IMR-90 (cell line): ENCODE results near the gene KCTD13. TPM values are rescaled to one million over a fixed set of nuclear protein-coding genes. Genes with fewer than 3 reads are reported as not detected.

Experiments used
- ATAC-seq: fragments of 200-7000 bp; cut with Tn5 transposase; 2 replicates; pipeline ENCODE4 v1.9.1; 2020; ENCODE audit warnings: low read depth, mild to moderate bottlenecking, moderate library complexity
- BruUV-seq: library from RNA; stranded (reverse); fragments of 400-500 nt; replicated peaks from 2 replicates; lab custom pipeline; 2021; lab: Mats Ljungman, UMichigan
- CTCF ChIA-PET: fragments of 300-600 bp; formaldehyde crosslinking; extraction: SDS; loops from one replicate; lab custom pipeline; 2021; ENCODE audit warnings: antibody characterized with exemption; lab: Yijun Ruan, JAX
- POLR2A ChIA-PET: fragments of 300-600 bp; sonication (Branson Sonifier 250); formaldehyde crosslinking; loops from one replicate; lab custom pipeline; 2022; ENCODE audit warnings: antibody characterized with exemption; ENCODE audit not compliant: unreplicated experiment; lab: Charles Lee
- DNase-seq: peaks from one replicate; pipeline ENCODE4 v3.0.0; 2013
- H2AFZ ChIP-seq: replicated peaks from 2 replicates; pipeline ENCODE3; 2013; ENCODE audit warnings: low read length, mild to moderate bottlenecking; ENCODE audit not compliant: poor library complexity
- H2AK5ac ChIP-seq: 2 replicates; pipeline ENCODE4 v1.6.1; 2013; ENCODE audit warnings: low read depth, low read length, inconsistent platforms
- H2AK9ac ChIP-seq: replicated peaks from 2 replicates; pipeline ENCODE3; 2013; ENCODE audit warnings: mild to moderate bottlenecking, low read depth, low read length, moderate library complexity; ENCODE audit not compliant: poor library complexity
- H2BK120ac ChIP-seq: 2 replicates; pipeline ENCODE4 v1.6.1; 2013; ENCODE audit warnings: low read depth, low read length, inconsistent platforms
- H2BK15ac ChIP-seq: 3 replicates; pipeline ENCODE4 v1.6.1; 2013; ENCODE audit warnings: low read depth, low read length, inconsistent platforms
- H2BK20ac ChIP-seq: 2 replicates; pipeline ENCODE4 v1.6.1; 2013; ENCODE audit warnings: low read depth, mild to moderate bottlenecking, inconsistent platforms, low read length, moderate library complexity
- H2BK5ac ChIP-seq: 2 replicates; pipeline ENCODE4 v1.6.1; 2013; ENCODE audit warnings: mild to moderate bottlenecking, low read depth, low read length, inconsistent platforms; ENCODE audit not compliant: poor library complexity, severe bottlenecking
- H3K14ac ChIP-seq: replicated peaks from 2 replicates; pipeline ENCODE4 v1.6.1; 2013; ENCODE audit warnings: low read depth, low read length, inconsistent platforms
- H3K18ac ChIP-seq: 2 replicates; pipeline ENCODE4 v1.6.1; 2013; ENCODE audit warnings: low read depth, low read length, control low read depth
- H3K23ac ChIP-seq: 2 replicates; pipeline ENCODE4 v1.6.1; 2013; ENCODE audit warnings: low read depth, low read length, inconsistent platforms
- H3K27ac ChIP-seq: 2 replicates; pipeline ENCODE4 v1.5.1; 2013; ENCODE audit warnings: mild to moderate bottlenecking, control low read depth, low read length; ENCODE audit not compliant: insufficient read depth
- H3K27me3 ChIP-seq: 2 replicates; pipeline ENCODE4 v1.6.1; 2013; ENCODE audit warnings: low read length; ENCODE audit not compliant: control insufficient read depth, insufficient read depth
- H3K36me3 ChIP-seq: 2 replicates; pipeline ENCODE4 v1.6.1; 2013; ENCODE audit warnings: low read length, mixed read lengths; ENCODE audit not compliant: control insufficient read depth, insufficient read depth
- H3K4ac ChIP-seq: 2 replicates; pipeline ENCODE4 v1.6.1; 2013; ENCODE audit warnings: low read depth, low read length, inconsistent platforms
- H3K4me1 ChIP-seq: 2 replicates; pipeline ENCODE4 v1.6.1; 2013; ENCODE audit warnings: low read length, mixed read lengths; ENCODE audit not compliant: control insufficient read depth, insufficient read depth
- H3K4me2 ChIP-seq: 2 replicates; pipeline ENCODE4 v1.6.1; 2013; ENCODE audit warnings: low read depth, mild to moderate bottlenecking, control low read depth, low read length, moderate library complexity
- H3K4me3 ChIP-seq: 2 replicates; pipeline ENCODE4 v1.5.1; 2013; ENCODE audit warnings: low read depth, mild to moderate bottlenecking, control low read depth, low read length, moderate library complexity; ENCODE audit not compliant: insufficient read depth
- H3K56ac ChIP-seq: 2 replicates; pipeline ENCODE4 v1.6.1; 2013; ENCODE audit warnings: low read length, inconsistent platforms; ENCODE audit not compliant: insufficient read depth; ENCODE audit errors: extremely low read depth
- H3K79me1 ChIP-seq, 2 experiments: 2 replicates each; pipeline ENCODE4 v1.6.1; 2013; ENCODE audit warnings: low read length in 2 of 2, inconsistent platforms in 1 of 2, low read depth in 1 of 2
- H3K9ac ChIP-seq: 2 replicates; pipeline ENCODE4 v1.6.1; 2013; ENCODE audit warnings: low read depth, low read length, control low read depth
- H3K9me1 ChIP-seq: 2 replicates; pipeline ENCODE4 v1.6.1; 2013; ENCODE audit warnings: low read length, inconsistent platforms; ENCODE audit not compliant: insufficient read depth
- H3K9me3 ChIP-seq: 2 replicates; pipeline ENCODE4 v1.6.1; 2013; ENCODE audit warnings: low read length; ENCODE audit not compliant: control insufficient read depth, insufficient read depth
- H4K20me1 ChIP-seq: 2 replicates; pipeline ENCODE4 v1.6.1; 2013; ENCODE audit warnings: low read length, inconsistent platforms; ENCODE audit not compliant: insufficient read depth
- H4K5ac ChIP-seq: 2 replicates; pipeline ENCODE4 v1.6.1; 2013; ENCODE audit warnings: mild to moderate bottlenecking, low read depth, low read length, control low read depth
- H4K8ac ChIP-seq, 2 experiments: 2 replicates each; pipeline ENCODE4 v1.6.1; 2013; ENCODE audit warnings: low read depth in 2 of 2, low read length in 2 of 2, control low read depth in 1 of 2, inconsistent platforms in 1 of 2
- H4K91ac ChIP-seq: 2 replicates; pipeline ENCODE4 v1.6.1; 2013; ENCODE audit warnings: low read depth, low read length, inconsistent platforms; ENCODE audit not compliant: insufficient read depth
- MXI1 ChIP-seq: IDR thresholded peaks from 2 replicates; pipeline ENCODE4 v1.6.1; 2012; ENCODE audit warnings: low read depth, mild to moderate bottlenecking, low read length, moderate library complexity, borderline replicate concordance
- POLR2A ChIP-seq: IDR thresholded peaks from 2 replicates; pipeline ENCODE4 v1.6.1; 2012; ENCODE audit warnings: mild to moderate bottlenecking, low read depth, low read length
- WGBS, 2 experiments: methylation state at CpG; one replicate each; pipeline versions ENCODE4 v1.1.5 to v1.1.7; 2013; ENCODE audit warnings: missing lambda C conversion rate in 2 of 2; ENCODE audit not compliant: insufficient read length in 1 of 2; ENCODE audit errors: extremely low coverage in 2 of 2; 5-methylcytosine and 5-hydroxymethylcytosine counted together
- dilution Hi-C: fragments of 300-500 bp; cut with HindIII; formaldehyde crosslinking; loops from one replicate; pipeline ENCODE4 v1.14.3; 2018; ENCODE audit warnings: low sequenced_read_pairs; ENCODE audit not compliant: unreplicated experiment
- in situ Hi-C: fragments of 300-500 bp; cut with MboI; formaldehyde crosslinking; loops from 3 replicates; pipeline ENCODE4 v1.14.3; 2019; ENCODE audit warnings: low sequenced_read_pairs, inconsistent platforms, mixed read lengths
- intact Hi-C: fragments of 100-400 bp; cut with micrococcal nuclease; formaldehyde crosslinking; loops from 2 replicates; pipeline ENCODE4 v1.10.0; 2022
- polyA plus RNA-seq, 3 experiments: library from polyadenylated mRNA; depleted of rRNA; stranded (reverse); fragments of >200 nt; gene quantifications; 2 replicates each; pipeline ENCODE4 v1.2.3, GENCODE V29; 2012; ENCODE audit warnings: low replicate concordance in 1 of 3
- total RNA-seq: library from RNA; depleted of rRNA; stranded (reverse); fragments of >200 nt; gene quantifications from 2 replicates; pipeline ENCODE4 v1.2.3, GENCODE V29; 2012

Gene KCTD13
- total and polyA plus RNA-seq, 2 of the 4 experiments (the other 2 are of a cell fraction), result 4.1 to 20.7 TPM

DNA sequence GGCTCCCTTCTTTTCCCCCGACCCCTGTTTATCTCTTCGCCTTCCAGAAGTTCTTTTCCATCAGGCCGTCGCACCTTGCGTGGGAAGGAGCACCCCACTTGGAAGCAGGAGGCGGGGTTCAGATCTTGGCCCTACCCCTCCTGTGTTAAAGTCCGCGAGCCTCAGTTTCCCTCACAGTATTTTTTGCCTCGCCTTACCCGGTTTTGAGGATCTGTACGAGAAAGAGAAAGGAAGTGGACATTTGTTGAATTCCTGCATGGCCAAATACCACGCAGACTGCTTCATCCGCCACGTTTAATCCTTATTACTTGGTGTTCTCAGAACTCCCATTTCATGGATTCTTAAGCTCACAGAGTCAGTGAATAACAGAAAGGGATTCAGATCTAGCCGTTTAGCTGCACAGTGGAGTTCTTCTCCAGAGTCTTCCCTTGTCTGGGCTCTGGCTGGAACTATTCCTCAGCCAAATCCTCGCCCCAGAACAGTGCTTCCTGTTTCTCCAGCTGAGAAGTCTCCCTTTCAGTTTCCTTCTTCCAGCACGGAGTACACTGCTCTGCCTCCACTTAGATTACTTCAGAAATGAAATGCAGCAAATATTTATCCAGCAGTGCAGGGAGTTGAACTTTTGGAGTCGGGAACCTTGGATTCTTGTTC, 36.4 kb upstream of the KCTD13 start:
- H2BK120ac ChIP-seq, result peak overlapping the region; percentile 9; the same call in 1 of the 2 replicates
- in situ Hi-C loops (no loop called here), dilution Hi-C loops (no loop called here), intact Hi-C loops (no loop called here)
- H2BK15ac ChIP-seq, result peak overlapping the region; percentile 58
- DNase-seq (peak; percentile 27), ATAC-seq (peak; percentile 10)
- H3K9ac ChIP-seq, result peak overlapping the region; percentile 94
- H3K36me3 ChIP-seq, result peaks cover 5% of the 10 kb centered on the region
- peak overlapping the region; percentile 99 for H2AK9ac ChIP-seq
- peak overlapping the region; percentile 95 for H4K5ac ChIP-seq
- peak overlapping the region; percentile 95 for H3K14ac ChIP-seq
- TF ChIP-seq MXI1 (no peak), POLR2A (peak; percentile 20; the same call in 1 of the 2 replicates)
- peak overlapping the region; percentile 82 for H4K91ac ChIP-seq
- H3K9me3 ChIP-seq, result no peaks in the 10 kb centered on the region
- ChIA-PET CTCF (interaction anchor here (0.8 kb wide), 1 partner anchor 11 kb away, joined by 3 read pairs; the partner anchor contains the start of gene TAOK2), POLR2A (interaction anchor here (0.6 to 2.0 kb wide), 5 partner anchors 11 to 114 kb away, joined by 3 to 8 read pairs (median 5); partner anchors contain the start of genes SEZ6L2 and TAOK2)
- H3K9me1 ChIP-seq, result peaks cover 5% of the 10 kb centered on the region; the same call in 1 of the 2 replicates
- H2BK5ac ChIP-seq, result peak overlapping the region; percentile 76
- peak overlapping the region; percentile 81 for H3K27ac ChIP-seq
- peak overlapping the region; percentile 93 for H2AK5ac ChIP-seq
- H3K4me1 ChIP-seq, result peaks cover 8% of the 10 kb centered on the region
- peak overlapping the region; percentile 78 to 88 for H4K8ac ChIP-seq
- peak overlapping the region; percentile 55 for H3K4me3 ChIP-seq
- H3K4ac ChIP-seq, result peak overlapping the region; percentile 80
- 40% methylated on average over 1 of the region's 18 CpGs; no CpG with 5 or more reads in 1 of the 2 experiments for WGBS, 2 experiments
- peak overlapping the region; percentile 97 for H2AFZ ChIP-seq
- H3K4me2 ChIP-seq, result peak overlapping the region; percentile 98
- H2BK20ac ChIP-seq, result peak overlapping the region; percentile 38; the same call in 1 of the 2 replicates
- TSS peak; percentile 76 for BruUV-seq
- H3K79me1 ChIP-seq, result peaks cover 12 to 25% of the 10 kb centered on the region in 2 experiments; a peak in 3 of 4 replicates
- H3K23ac ChIP-seq, result peak overlapping the region; percentile 98
- peak overlapping the region; percentile 79 for H3K18ac ChIP-seq
- H3K27me3 ChIP-seq, result no peaks in the 10 kb centered on the region
- H3K56ac ChIP-seq, result peak overlapping the region; percentile 92
- no peaks in the 10 kb centered on the region for H4K20me1 ChIP-seq
